Measurements from ENCODE around the gene ERI3.
"Not testable (repeated sequence)": the region's sequence is repeated elsewhere in the genome, so short reads cannot be mapped to it uniquely, and the experiment has no call there.

The ERI3 gene

DNA sequence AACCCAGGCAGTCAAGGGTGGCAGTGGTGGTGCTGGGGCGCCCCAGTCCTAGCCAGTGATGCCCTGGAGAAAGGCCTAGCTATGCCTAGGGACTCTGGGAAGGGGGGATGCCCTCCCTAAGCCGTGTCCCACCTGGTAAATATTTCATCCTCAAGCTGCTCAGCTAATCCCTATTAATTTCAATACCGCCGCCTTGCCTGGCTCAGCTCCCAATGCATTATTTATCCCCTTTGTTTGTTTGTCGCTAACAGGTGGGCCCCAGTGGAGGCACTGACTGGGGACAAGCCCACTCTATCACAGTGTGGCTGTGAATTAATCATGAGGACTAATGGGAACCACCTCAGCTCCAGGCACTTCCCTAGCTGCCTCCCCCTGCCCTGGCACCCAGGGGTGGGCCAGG is 119.2 kb downstream of the ERI3 start:
- no peak for DNase-seq (ENCODE audit: low spot score)

- no peak for DNase-seq (ENCODE audit: low spot score)
Measured at GRCh38 chr1:44233593-44233992, 121.5 kb downstream of the ERI3 start.

GRCh38 chr1:44230796-44231195 is 124.3 kb downstream of the ERI3 start:
- DNase-seq (ENCODE audit: low spot score), result no peak

GRCh38 chr1:44229435-44230167 is 125.5 kb downstream of the ERI3 start:
- DNase-seq (ENCODE audit: low spot score), result no peak

- no peak for DNase-seq (ENCODE audit: low spot score)
Measured at GRCh38 chr1:44228218-44228617, 126.8 kb downstream of the ERI3 start.

GRCh38 chr1:44227211-44227610 is 127.8 kb downstream of the ERI3 start:
- no peak for DNase-seq (ENCODE audit: low spot score)

DNA sequence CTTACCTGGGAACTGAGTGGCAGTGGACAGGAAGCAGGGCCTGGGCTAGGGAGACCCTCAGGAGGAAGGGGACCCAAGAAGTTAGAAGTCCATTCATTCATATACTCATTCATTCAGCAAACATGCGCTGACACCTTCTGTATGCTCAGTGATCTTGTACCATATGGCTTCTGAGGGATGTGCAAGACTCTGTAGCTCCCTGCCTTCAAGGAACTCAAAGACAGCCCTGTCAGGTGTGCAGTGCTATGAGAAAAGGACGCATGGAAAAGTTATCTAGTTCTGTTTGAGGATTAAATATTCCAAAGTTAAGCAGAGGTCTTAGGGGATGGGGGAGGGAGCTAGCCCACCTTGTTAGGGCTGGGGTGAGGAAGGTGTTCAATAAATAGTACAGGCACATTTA is 129.3 kb downstream of the ERI3 start:
- no peak for DNase-seq (ENCODE audit: low spot score)

DNA sequence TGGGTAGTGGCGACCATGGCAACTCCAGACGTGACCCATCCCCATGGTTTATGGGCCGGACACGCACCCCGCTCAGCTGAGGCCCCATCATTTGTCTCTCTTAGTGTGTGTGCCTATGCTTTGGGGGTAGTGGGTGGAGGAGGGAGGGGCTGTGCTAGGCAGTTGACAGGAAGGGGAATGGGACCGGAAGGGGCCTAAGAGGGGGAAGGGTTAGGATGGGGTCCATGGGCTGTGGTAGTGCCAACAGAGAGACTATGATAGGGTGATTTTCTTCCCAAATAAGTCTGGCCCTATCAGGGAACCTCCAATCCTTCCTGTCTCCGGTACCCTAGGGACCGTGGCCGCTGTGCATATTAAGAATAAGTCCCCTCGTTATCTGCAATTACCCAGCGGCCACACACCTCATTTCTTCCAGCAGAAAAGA is 131.9 kb downstream of the ERI3 start:
- no peak for DNase-seq (ENCODE audit: low spot score)

GRCh38 chr1:44222397-44223186 is 132.5 kb downstream of the ERI3 start:
- no peak for DNase-seq (ENCODE audit: low spot score)

DNA sequence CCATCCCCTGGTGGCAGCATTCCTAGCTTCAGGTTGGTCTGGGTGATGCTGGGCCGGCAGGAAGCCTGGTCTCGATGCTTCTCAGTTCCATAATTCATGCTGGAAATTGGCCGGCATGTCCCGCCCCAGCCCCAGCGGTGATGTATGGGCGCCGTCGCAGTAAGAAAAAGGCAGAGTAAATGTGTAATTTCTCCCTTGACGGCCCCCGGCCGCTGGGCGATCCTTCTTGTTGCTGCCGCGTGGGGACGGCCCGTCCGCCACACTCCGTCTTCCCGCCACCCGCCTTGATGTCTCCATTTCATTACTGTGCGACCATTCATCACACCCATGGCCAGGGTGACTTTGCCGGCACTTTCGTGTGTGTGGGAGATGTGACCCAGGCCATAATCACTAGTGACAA is 133.3 kb downstream of the ERI3 start:
- no peak for DNase-seq (ENCODE audit: low spot score)

DNA sequence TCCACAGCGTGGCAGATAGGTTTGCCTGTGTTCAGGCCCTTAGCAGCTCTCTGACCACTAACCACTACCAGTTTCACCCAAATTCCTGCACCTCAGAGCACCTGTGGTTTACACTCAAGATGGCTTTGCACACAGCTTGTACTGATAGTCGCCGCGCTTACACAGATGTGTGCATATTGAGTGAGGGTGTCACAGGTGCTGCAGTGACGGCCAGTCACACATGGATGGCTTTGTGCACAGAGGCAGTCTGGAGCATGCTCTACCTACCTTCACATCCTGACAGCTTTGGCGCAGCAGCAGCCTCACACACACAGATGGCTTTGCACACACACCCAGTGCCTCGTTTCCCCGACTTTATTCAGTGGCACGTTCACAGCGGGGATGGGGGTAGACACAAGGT is 134.3 kb downstream of the ERI3 start:
- no peak for DNase-seq (ENCODE audit: low spot score)

DNA sequence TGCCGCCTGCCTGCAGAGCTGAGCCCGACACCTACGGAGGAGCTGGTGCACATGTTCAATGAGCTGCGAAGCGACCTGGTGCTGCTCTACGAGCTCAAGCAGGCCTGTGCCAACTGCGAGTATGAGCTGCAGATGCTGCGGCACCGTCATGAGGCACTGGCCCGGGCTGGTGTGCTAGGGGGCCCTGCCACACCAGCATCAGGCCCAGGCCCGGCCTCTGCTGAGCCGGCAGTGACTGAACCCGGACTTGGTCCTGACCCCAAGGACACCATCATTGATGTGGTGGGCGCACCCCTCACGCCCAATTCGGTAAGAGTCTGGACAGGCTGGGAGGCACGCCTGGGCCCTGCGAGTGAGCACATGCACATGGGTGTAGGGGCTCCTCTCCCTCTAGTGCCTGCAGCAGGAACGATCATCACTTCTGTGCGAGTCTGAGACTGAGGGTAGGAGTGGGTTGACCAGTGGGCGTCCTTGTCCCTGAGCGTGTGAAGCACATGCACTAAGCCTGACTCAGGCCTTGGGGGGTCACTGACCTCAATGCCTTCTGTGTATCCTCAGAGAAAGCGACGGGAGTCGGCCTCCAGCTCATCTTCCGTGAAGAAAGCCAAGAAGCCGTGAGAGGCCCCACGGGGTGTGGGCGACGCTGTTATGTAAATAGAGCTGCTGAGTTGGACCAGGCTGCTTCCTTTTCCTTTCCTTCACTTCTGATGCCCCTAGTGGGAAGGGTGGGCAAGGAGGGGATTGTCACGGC is 134.9 kb downstream of the ERI3 start:
- no peak for DNase-seq (ENCODE audit: low spot score)

DNA sequence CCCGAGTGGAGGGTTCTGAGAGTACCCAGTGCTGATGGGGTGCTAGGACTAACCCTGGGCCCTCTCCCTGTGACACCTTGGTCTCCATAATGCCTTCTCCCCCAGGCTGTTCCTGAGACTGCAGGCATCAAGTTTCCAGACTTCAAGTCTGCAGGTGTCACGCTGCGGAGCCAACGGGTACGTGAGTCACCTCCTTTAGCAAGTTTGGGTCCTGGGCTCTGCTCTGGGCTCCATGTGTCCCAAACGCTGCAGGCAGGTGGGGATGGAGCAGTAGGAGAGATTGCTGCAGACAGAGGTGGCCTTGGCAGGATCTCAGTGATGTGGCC is 135.8 kb downstream of the ERI3 start:
- no peak for DNase-seq (ENCODE audit: low spot score)

DNA sequence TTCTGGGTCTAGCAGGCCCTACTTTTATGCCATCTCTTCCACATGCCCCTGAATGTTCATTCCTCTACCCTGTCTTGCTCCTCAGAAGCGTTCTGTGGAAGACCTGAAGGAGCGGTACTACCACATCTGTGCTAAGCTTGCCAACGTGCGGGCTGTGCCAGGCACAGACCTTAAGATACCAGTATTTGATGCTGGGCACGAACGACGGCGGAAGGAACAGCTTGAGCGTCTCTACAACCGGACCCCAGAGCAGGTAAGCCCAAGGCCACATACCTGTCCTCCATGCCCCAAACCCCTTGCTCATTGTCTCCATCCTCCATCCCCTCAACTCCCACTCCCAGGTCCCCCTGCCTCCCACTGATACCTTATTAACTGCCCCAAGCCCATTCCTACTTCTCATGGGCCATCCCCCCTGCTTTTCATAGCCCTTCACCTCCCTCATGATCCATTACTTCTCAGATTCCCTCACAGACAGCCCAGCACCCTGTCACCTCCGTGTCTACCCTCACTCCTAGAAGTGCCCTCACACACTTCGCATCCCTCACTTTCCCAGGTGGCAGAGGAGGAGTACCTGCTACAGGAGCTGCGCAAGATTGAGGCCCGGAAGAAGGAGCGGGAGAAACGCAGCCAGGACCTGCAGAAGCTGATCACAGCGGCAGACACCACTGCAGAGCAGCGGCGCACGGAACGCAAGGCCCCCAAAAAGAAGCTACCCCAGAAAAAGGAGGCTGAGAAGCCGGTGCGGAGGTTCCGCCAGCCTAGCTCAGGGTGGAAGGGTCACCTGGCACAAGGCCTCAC is 136.4 kb downstream of the ERI3 start:
- no peak for DNase-seq (ENCODE audit: low spot score)

- DNase-seq (ENCODE audit: low spot score), result peak; percentile 69
Measured at GRCh38 chr1:44217809-44218410, 137.1 kb downstream of the ERI3 start.

- peak; percentile 87 for DNase-seq (ENCODE audit: low spot score)
Measured at GRCh38 chr1:44213222-44214112, 141.6 kb downstream of the ERI3 start, which contains the start of gene DMAP1. Gene DMAP1, plus strand, starts transcription at chr1:44213471. Its CDS starts 283 bp downstream, at chr1:44213754.

DNA sequence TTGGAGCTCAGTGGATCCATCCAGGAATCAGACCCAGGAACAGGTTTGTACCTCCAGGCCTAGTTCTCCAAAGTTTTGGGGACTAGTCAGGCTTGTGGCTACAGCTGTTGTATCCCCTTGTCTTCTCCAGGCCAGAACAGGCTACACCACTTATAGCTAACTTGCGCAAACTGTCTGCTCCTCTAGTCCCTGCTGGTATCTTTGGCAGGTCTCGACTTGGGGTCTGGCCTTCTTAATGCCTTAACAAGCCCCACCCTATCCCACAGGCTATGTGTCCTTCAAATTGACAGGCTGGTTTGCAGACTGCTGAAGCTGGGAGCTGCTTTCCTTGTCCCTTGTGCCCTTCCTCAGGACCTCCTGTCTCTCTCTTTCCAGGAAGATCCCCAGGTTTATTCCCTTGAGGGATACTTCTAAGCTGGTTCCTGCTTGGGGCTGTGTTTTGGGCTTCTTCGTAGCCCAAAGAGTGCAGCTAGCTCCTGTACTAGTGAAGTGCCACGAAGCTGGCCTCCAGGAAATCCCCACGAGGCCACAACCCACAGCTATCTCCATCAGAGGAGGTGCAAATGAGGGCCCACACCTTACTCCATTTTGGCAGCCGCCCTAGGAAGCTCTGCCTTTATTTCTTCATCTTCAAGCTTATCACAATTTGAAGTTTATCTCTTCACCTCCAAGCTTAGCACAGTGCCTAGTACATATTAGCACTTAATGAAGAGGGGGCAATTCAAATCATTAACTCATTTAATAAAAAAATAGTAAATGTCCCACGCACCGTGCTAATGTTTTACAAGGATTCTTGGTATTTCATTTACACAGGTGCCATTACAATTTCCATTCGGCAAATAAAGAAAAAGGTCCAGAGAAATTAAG is 142.5 kb downstream of the ERI3 start:
- peak; percentile 7 for DNase-seq (ENCODE audit: low spot score)

GRCh38 chr1:44210595-44210994 is 144.5 kb downstream of the ERI3 start:
- DNase-seq (ENCODE audit: low spot score), result no peak

- DNase-seq (ENCODE audit: low spot score), result peak; percentile 56
Measured at GRCh38 chr1:44208226-44208625, 146.8 kb downstream of the ERI3 start.

DNA sequence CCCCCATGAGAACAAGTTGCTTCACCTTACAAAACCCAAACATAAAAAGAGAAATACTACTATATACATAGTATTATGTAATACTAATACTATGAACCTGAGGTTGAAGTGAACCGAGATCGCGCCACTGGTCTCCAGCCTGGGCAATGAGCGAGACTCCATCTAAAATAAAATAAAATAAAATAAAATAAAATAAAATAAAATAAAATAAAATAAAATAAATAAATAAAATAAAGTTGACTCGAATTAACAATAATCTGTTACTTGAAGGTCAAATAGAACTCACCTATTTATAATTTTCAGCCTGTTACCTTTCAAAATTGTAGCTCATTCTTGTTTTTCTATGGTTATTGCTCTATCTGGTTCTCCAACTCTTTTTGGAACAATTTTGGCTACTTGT is 148.5 kb downstream of the ERI3 start:
- not testable (repeated sequence) for DNase-seq (ENCODE audit: low spot score)
